Pancreas (tissue), 10 donors: ENCODE results near the gene ARMC6. TPM values are rescaled to one million over a fixed set of nuclear protein-coding genes. Genes with fewer than 3 reads are reported as not detected.
A peak's percentile ranks its signal among the peaks of the same experiment; 100 is the strongest.

Experiments used
- ATAC-seq, 4 donors: fragments of 200-7000 bp; cut with Tn5 transposase; one replicate each; pipeline versions ENCODE4 v1.8.0 to v1.9.1; 2020; ENCODE audit warnings: mild to moderate bottlenecking in 4 of 4, moderate library complexity in 4 of 4
- DNase-seq, 6 donors: peaks; one replicate each; pipeline ENCODE4 v3.0.0-alpha.2; 2020
- FAIRE-seq: peaks from 2 replicates; lab custom pipeline; 2012; peaks lifted over from hg19 to GRCh38; lab: Jason Lieb, UNC
- H3K27ac ChIP-seq, 4 donors: fragments of 200-600 bp; sonication (generic); 1 replicate in 3 of 4; 2 replicates in 1 of 4; pipeline versions ENCODE4 v1.5.0 to v1.8.0; 2020
- H3K27me3 ChIP-seq, 4 donors: fragments of 200-600 bp; one replicate each; pipeline ENCODE4 v1.8.0; 2021
- H3K36me3 ChIP-seq, 3 donors: fragments of 200-600 bp; sonication (generic) in 1 of 3; one replicate each; pipeline versions ENCODE4 v1.5.0 to v1.8.0; 2020 to 2021
- H3K4me1 ChIP-seq, 3 donors: fragments of 200-600 bp; one replicate each; pipeline ENCODE4 v1.8.0; 2021
- H3K4me3 ChIP-seq, 4 donors: fragments of 200-600 bp; sonication (generic) in 2 of 4; one replicate each; pipeline versions ENCODE4 v1.5.0 to v1.8.0; 2020 to 2021
- H3K9me3 ChIP-seq, 4 donors: fragments of 200-600 bp; one replicate each; pipeline ENCODE4 v1.8.0; 2021
- WGBS, 2 donors: extraction: QIAGEN DNeasy Blood & Tissue Kit; methylation state at CpG; one replicate each; pipeline ENCODE4 v1.1.7; 2013; 5-methylcytosine and 5-hydroxymethylcytosine counted together
- intact Hi-C, 3 donors: fragments of 100-400 bp; cut with DNase I; formaldehyde crosslinking; loops; one replicate each; pipeline versions ENCODE4 v1.11.1 to v1.14.2; 2022
- polyA plus RNA-seq, 2 donors: library from polyadenylated mRNA; stranded (reverse); fragments of 200-250 nt; gene quantifications; one replicate each; pipeline ENCODE4 v1.2.3, GENCODE V29; 2013
- total RNA-seq, 6 donors: library from RNA; stranded (reverse); fragmentation: NEBNext Ultra II Directional in 4 of 6; extraction: Animal tissue kit (Norgen Biotek cat#: 25700) in 4 of 6; gene quantifications; one replicate each; pipeline versions ENCODE4 v1.2.1 to v1.2.4, GENCODE V29; 2021 to 2023
- TF ChIP-seq, protein P1 (sequence below), 4 donors: fragments of 200-600 bp; sonication (generic) in 3 of 4; IDR thresholded peaks; one replicate each; pipeline versions ENCODE4 v1.5.0 to v1.8.0; 2021; ENCODE audit warnings: antibody characterized with exemption in 4 of 4
- donor health status: healthy with polysubstance abuse.
- donor health status: DM: no; HTN: no; CAD: no; lungs with moderate emphysema.
- donor health status: DM: no; HTN: no; CAD: no.
- donor health status: control.
- donor health status: control.
- donor health status: Bipolar disorder and iron deficiency.
- donor health status: DM: yes; HTN: yes; CAD: no.
- donor health status: DM: no; HTN: no; CAD: no.
- donor health status: DM: no; HTN: no; CAD: no.
- donor health status: DM: yes; HTN: yes; CAD: no.

ARMC6 gene
- total and polyA plus RNA-seq, 8 donors, result 3.1 to 18.3 (median 7.9) TPM

DNA sequence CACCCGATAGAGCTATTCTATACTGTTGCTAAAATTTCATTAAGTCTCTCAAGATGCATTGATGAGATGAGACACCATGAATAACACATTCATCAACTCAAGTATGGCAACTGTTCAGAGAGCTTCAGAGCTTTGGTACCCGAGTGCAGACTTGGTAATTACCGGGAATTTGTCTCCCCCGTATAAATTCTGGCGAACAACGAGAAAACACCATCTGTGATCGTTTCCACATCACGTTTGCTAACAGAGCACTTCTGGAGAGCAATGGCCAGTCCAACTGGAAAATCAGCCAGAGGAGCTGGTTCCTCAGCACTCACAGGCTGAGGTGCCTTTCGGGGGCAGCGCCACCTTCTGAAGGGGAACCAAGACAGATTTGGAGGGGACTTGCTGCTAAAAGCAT lies 40.3 kb upstream of the ARMC6 start:
- Histone ChIP-seq H3K27me3 (no peaks in the 10 kb centered on the region), H3K27ac (no peak overlapping the region), H3K4me3 (no peak overlapping the region), H3K9me3 (no peaks in the 10 kb centered on the region), H3K36me3 (peaks cover 0 to 7% (median 0%) of the 10 kb centered on the region in 3 donors), H3K4me1 (no peaks in the 10 kb centered on the region)
- FAIRE-seq (no peak), ATAC-seq (peak in 2 of 4 donors; percentile 13 to 24), DNase-seq (no peak)
- WGBS, 2 donors, result 62 to 69% methylated on average over 10 of the region's 10 CpGs
- TF ChIP-seq, protein P1, sequence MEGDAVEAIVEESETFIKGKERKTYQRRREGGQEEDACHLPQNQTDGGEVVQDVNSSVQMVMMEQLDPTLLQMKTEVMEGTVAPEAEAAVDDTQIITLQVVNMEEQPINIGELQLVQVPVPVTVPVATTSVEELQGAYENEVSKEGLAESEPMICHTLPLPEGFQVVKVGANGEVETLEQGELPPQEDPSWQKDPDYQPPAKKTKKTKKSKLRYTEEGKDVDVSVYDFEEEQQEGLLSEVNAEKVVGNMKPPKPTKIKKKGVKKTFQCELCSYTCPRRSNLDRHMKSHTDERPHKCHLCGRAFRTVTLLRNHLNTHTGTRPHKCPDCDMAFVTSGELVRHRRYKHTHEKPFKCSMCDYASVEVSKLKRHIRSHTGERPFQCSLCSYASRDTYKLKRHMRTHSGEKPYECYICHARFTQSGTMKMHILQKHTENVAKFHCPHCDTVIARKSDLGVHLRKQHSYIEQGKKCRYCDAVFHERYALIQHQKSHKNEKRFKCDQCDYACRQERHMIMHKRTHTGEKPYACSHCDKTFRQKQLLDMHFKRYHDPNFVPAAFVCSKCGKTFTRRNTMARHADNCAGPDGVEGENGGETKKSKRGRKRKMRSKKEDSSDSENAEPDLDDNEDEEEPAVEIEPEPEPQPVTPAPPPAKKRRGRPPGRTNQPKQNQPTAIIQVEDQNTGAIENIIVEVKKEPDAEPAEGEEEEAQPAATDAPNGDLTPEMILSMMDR (IDR thresholded peaks at IDR 0.05), result no peak
- intact Hi-C loops, result no loop called here

- intact Hi-C loops, result no loop called here
- peak in 3 of 6 donors; percentile 40 to 58 (median 43) for DNase-seq
- H3K4me3 ChIP-seq, result no peak overlapping the region
- H3K4me1 ChIP-seq, result no peaks in the 10 kb centered on the region
- H3K36me3 ChIP-seq, result peaks cover 0 to 13% (median 0%) of the 10 kb centered on the region in 3 donors
- ATAC-seq, result peak; percentile 48 to 90 (median 82)
- TF ChIP-seq, protein P1 (IDR thresholded peaks at IDR 0.05), result peak in 1 of 4 donors; percentile 13
- H3K27ac ChIP-seq, result no peak overlapping the region
- H3K27me3 ChIP-seq, result no peaks in the 10 kb centered on the region
- no peaks in the 10 kb centered on the region for H3K9me3 ChIP-seq
- no peak for FAIRE-seq
- WGBS, 2 donors, result 57 to 68% methylated on average over 5 of the region's 5 CpGs
These were observed 37.6 kb upstream of the ARMC6 start for GRCh38 chr19:18995804-18996241.

- DNase-seq (no peak), ATAC-seq (no peak), FAIRE-seq (no peak)
- TF ChIP-seq, protein P1 (IDR thresholded peaks at IDR 0.05), result no peak
- H3K36me3 ChIP-seq, result peaks cover 0 to 10% (median 0%) of the 10 kb centered on the region in 3 donors
- H3K9me3 ChIP-seq, result no peaks in the 10 kb centered on the region
- no peaks in the 10 kb centered on the region for H3K4me1 ChIP-seq
- intact Hi-C loops, result no loop called here
- no peaks in the 10 kb centered on the region for H3K27me3 ChIP-seq
- WGBS, 2 donors, result 95 to 97% methylated on average over 10 of the region's 10 CpGs
- no peak overlapping the region for H3K27ac ChIP-seq
- H3K4me3 ChIP-seq, result no peak overlapping the region
These were observed 37.1 kb upstream of the ARMC6 start for GRCh38 chr19:18996351-18996750.

- FAIRE-seq, result no peak
- Histone ChIP-seq H3K27me3 (no peaks in the 10 kb centered on the region), H3K4me3 (no peak overlapping the region), H3K4me1 (no peaks in the 10 kb centered on the region), H3K36me3 (peaks cover 0 to 16% (median 0%) of the 10 kb centered on the region in 3 donors), H3K9me3 (no peaks in the 10 kb centered on the region), H3K27ac (no peak overlapping the region)
- DNase-seq, result no peak
- 80% methylated on average over 6 of the region's 6 CpGs for WGBS, 2 donors
- peak in 2 of 4 donors; percentile 4 to 31 for ATAC-seq
- TF ChIP-seq, protein P1 (IDR thresholded peaks at IDR 0.05), result no peak
- intact Hi-C loops, result no loop called here
These were observed 36.5 kb upstream of the ARMC6 start for GRCh38 chr19:18996796-18997394.

DNA sequence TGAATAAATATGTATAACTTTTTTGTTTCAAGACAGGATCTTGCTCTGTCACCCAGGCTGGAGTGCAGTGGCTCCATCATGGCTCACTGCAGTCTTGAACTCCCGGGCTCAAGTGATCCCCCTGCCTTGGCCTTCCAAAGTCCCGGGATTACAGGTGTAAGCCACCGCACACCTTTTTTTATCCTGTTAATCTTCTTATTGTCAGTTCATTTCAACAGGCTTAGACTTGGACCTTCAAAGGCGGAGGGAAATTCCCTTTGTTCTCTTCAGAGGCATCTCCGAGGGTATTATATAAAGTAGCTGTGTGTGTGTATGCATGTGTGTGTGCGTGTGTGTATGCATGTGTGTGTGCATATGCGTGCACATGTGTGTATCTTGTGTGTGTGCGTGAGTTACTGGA lies 35.1 kb upstream of the ARMC6 start:
- no peak for FAIRE-seq
- no peak for ATAC-seq

More for the DNA sequence above, 35.1 kb upstream of the ARMC6 start:
- 91 to 92% methylated on average over 8 of the region's 8 CpGs for WGBS, 2 donors
- Histone ChIP-seq H3K9me3 (no peaks in the 10 kb centered on the region), H3K27ac (no peak overlapping the region), H3K4me1 (no peaks in the 10 kb centered on the region), H3K36me3 (peaks cover 0 to 20% (median 2%) of the 10 kb centered on the region in 3 donors), H3K27me3 (no peaks in the 10 kb centered on the region), H3K4me3 (no peak overlapping the region)
- no peak for DNase-seq
- TF ChIP-seq, protein P1 (IDR thresholded peaks at IDR 0.05), result no peak
- intact Hi-C loops, result no loop called here
